HL-60 (cell line): Measurements from ENCODE around the gene C1orf105.

Source experiments
- DNase-seq, 2 experiments: peaks; one replicate each; pipeline ENCODE4 v3.0.0-alpha.2; 2010 to 2020; ENCODE audit warnings: low read depth in 1 of 2, low spot score in 1 of 2
- H3K27ac ChIP-seq: fragments of 250-450 bp; sonication (Bioruptor Pico); replicated peaks from 2 replicates; pipeline ENCODE4 v1.5.1; 2020; ENCODE audit warnings: mild to moderate bottlenecking, moderate library complexity
- H3K27me3 ChIP-seq: fragments of 250-450 bp; sonication (Bioruptor Pico); 2 replicates; pipeline ENCODE4 v1.5.1; 2021; ENCODE audit warnings: mild to moderate bottlenecking, moderate library complexity; ENCODE audit not compliant: insufficient read depth, poor library complexity, severe bottlenecking
- H3K4me3 ChIP-seq: replicated peaks from 2 replicates; pipeline ENCODE4 v1.5.1; 2011; ENCODE audit warnings: mild to moderate bottlenecking, control low read depth, low read length; ENCODE audit not compliant: insufficient read depth
- CTCF ChIP-seq: IDR thresholded peaks from one replicate; pipeline ENCODE4 v1.5.1; 2011; ENCODE audit warnings: low read length, control low read depth, inconsistent platforms; ENCODE audit not compliant: insufficient read depth
- GABPA ChIP-seq: IDR thresholded peaks from 2 replicates; pipeline ENCODE4 v1.6.1; 2012; ENCODE audit warnings: low read depth
- POLR2AphosphoS5 ChIP-seq: IDR thresholded peaks from 2 replicates; pipeline ENCODE4 v1.6.1; 2012; ENCODE audit warnings: low read depth
- REST ChIP-seq: IDR thresholded peaks from 2 replicates; pipeline ENCODE4 v1.6.1; 2012; ENCODE audit warnings: low read depth; ENCODE audit not compliant: insufficient replicate concordance
- SPI1 ChIP-seq: IDR thresholded peaks from 2 replicates; pipeline ENCODE4 v1.6.1; 2012; ENCODE audit warnings: low read depth, mild to moderate bottlenecking, borderline replicate concordance

C1orf105 gene

DNA sequence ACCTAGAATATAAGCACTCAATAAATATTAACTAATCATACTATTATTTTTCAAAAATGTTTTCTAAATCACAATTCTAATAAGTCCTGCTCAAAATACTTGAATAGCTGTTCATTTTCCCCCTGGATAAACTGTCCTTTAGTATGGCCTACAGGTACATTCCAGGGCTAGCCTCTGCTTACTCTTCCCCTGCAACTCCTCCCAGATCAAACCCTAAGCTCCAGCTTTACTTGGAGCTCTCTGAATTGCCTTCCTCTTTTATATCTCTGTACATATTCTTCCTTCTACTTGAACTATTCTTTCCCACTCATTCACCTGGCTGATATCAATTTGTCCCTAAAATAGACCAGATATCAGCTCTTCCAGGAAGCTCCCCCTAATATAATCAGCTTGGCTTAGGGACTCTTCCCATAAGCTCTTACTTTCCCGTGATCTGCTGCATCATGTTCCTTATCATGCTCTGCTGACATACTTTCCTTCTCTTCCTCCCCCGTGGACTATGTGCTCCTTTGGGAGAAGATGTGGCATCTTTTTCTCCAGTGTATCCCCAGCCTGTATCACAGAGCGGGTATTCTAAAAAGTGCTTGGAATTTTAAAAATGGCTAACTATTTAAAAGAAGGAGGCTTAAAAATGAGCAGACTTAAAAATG lies 66.4 kb downstream of the C1orf105 start:
- no peak overlapping the region for H3K4me3 ChIP-seq
- no peak overlapping the region for H3K27ac ChIP-seq
- H3K27me3 ChIP-seq, result no peaks in the 10 kb centered on the region
- TF ChIP-seq SPI1 (peak; percentile 46; the same call in 1 of the 2 replicates), CTCF (no peak), GABPA (no peak)
- no peak for DNase-seq

GRCh38 chr1:172487550-172487949 lies 67.1 kb downstream of the C1orf105 start:
- DNase-seq, result no peak
- no peak overlapping the region for H3K4me3 ChIP-seq
- no peaks in the 10 kb centered on the region for H3K27me3 ChIP-seq

GRCh38 chr1:172488393-172488792 lies 67.9 kb downstream of the C1orf105 start:
- no peak for DNase-seq
- H3K27me3 ChIP-seq, result no peaks in the 10 kb centered on the region
- no peak overlapping the region for H3K27ac ChIP-seq
- H3K4me3 ChIP-seq, result no peak overlapping the region
- TF ChIP-seq SPI1, result no peak
- TF ChIP-seq REST, result no peak
- no peak for TF ChIP-seq GABPA
- no peak for TF ChIP-seq POLR2AphosphoS5
- no peak for TF ChIP-seq CTCF

More at GRCh38 chr1:172487550-172487949, 67.1 kb downstream of the C1orf105 start:
- TF ChIP-seq SPI1 (no peak), CTCF (no peak), REST (no peak), POLR2AphosphoS5 (no peak), GABPA (no peak)
- no peak overlapping the region for H3K27ac ChIP-seq

DNA sequence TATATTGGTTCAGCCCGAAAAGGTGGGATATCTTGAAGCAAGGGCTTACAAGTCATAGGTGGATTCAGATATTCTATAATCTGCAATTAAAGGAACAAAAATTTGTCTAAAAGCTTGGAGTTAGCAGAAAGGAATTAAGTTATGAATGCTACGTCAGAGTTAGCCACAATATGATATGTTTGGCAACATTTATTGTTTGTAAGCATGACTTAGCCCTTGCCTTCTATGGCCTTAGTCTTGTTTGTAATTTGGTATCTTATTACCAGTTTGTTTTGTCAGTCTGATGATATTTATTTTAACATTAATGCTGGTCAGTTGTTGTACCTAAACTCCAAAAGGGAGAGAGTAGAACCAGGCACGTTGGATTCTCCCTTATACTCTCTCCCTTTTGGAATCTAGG lies 69.4 kb downstream of the C1orf105 start:
- Histone ChIP-seq H3K27me3 (no peaks in the 10 kb centered on the region), H3K27ac (no peak overlapping the region), H3K4me3 (no peak overlapping the region)
- no peak for TF ChIP-seq SPI1
- no peak for TF ChIP-seq POLR2AphosphoS5
- TF ChIP-seq CTCF, result no peak
- no peak for TF ChIP-seq GABPA
- no peak for TF ChIP-seq REST
- no peak for DNase-seq
